ENCODE measurements around the gene NEK1. TPM values are rescaled to one million over a fixed set of nuclear protein-coding genes. Genes with fewer than 3 reads are reported as not detected.

The NEK1 gene
- total RNA-seq, 1 donor from 2014 or later: 15.5 TPM

- no peak overlapping the region for H3K4me3 ChIP-seq
- TF ChIP-seq CTCF (IDR thresholded peaks at IDR 0.05; ENCODE audit: borderline replicate concordance): no peak
- intact Hi-C loops (cut with micrococcal nuclease): no loop called here
- no peaks in the 10 kb centered on the region for H3K36me3 ChIP-seq
- H3K27ac ChIP-seq (replicated peaks): no peak overlapping the region
- H3K4me1 ChIP-seq: no peaks in the 10 kb centered on the region
- DNase-seq: no peak
- no peaks in the 10 kb centered on the region for H3K27me3 ChIP-seq (ENCODE audit: low read depth)
- H3K9me3 ChIP-seq (replicated peaks): peaks cover 17% of the 10 kb centered on the region
These were observed 242.7 kb downstream of the NEK1 start for GRCh38 chr4:169369634-169370033.

- no peak overlapping the region for H3K4me3 ChIP-seq
- no peak for TF ChIP-seq CTCF (IDR thresholded peaks at IDR 0.05; ENCODE audit: borderline replicate concordance)
- no peaks in the 10 kb centered on the region for H3K27me3 ChIP-seq (ENCODE audit: low read depth)
- no peaks in the 10 kb centered on the region for H3K4me1 ChIP-seq
- no peak overlapping the region for H3K27ac ChIP-seq (replicated peaks)
- peaks cover 17% of the 10 kb centered on the region for H3K9me3 ChIP-seq (replicated peaks)
- no peaks in the 10 kb centered on the region for H3K36me3 ChIP-seq
- no peak for DNase-seq
- intact Hi-C loops (cut with micrococcal nuclease): no loop called here
These were observed 244.6 kb downstream of the NEK1 start for GRCh38 chr4:169367826-169368225.

- DNase-seq: no peak
- TF ChIP-seq CTCF (IDR thresholded peaks at IDR 0.05; ENCODE audit: borderline replicate concordance): no peak
These were observed 245.6 kb downstream of the NEK1 start for GRCh38 chr4:169366821-169367220.

GRCh38 chr4:169362607-169363006, 249.8 kb downstream of the NEK1 start:
- Histone ChIP-seq H3K27ac (replicated peaks) (no peak overlapping the region), H3K4me1 (peaks cover 6% of the 10 kb centered on the region), H3K9me3 (replicated peaks) (peaks cover 17% of the 10 kb centered on the region), H3K36me3 (no peaks in the 10 kb centered on the region), H3K4me3 (no peak overlapping the region), H3K27me3 (ENCODE audit: low read depth) (no peaks in the 10 kb centered on the region)
- intact Hi-C loops (cut with micrococcal nuclease): no loop called here
- no peak for TF ChIP-seq CTCF (IDR thresholded peaks at IDR 0.05; ENCODE audit: borderline replicate concordance)
- no peak for DNase-seq

More at GRCh38 chr4:169366821-169367220, 245.6 kb downstream of the NEK1 start:
- H3K36me3 ChIP-seq: no peaks in the 10 kb centered on the region
- peaks cover 17% of the 10 kb centered on the region for H3K9me3 ChIP-seq (replicated peaks)
- H3K27me3 ChIP-seq (ENCODE audit: low read depth): no peaks in the 10 kb centered on the region
- intact Hi-C loops (cut with micrococcal nuclease): no loop called here
- no peak overlapping the region for H3K4me3 ChIP-seq
- H3K4me1 ChIP-seq: peaks cover 1% of the 10 kb centered on the region
- H3K27ac ChIP-seq (replicated peaks): no peak overlapping the region

GRCh38 chr4:169361756-169362155, 250.6 kb downstream of the NEK1 start:
- Histone ChIP-seq H3K9me3 (replicated peaks) (peaks cover 12% of the 10 kb centered on the region), H3K27me3 (ENCODE audit: low read depth) (no peaks in the 10 kb centered on the region)

More at GRCh38 chr4:169361756-169362155, 250.6 kb downstream of the NEK1 start:
- no peak for DNase-seq
- H3K4me3 ChIP-seq: no peak overlapping the region
- H3K36me3 ChIP-seq: no peaks in the 10 kb centered on the region
- no peak overlapping the region for H3K27ac ChIP-seq (replicated peaks)
- H3K4me1 ChIP-seq: peaks cover 6% of the 10 kb centered on the region
- no peak for TF ChIP-seq CTCF (IDR thresholded peaks at IDR 0.05; ENCODE audit: borderline replicate concordance)
- intact Hi-C loops (cut with micrococcal nuclease): no loop called here

Data from left ventricle myocardium inferior (tissue), 1 donor.